Inferior parietal cortex (tissue), 1 donor: Measurements from ENCODE around the gene DAPK2.
"Not testable (repeated sequence)": the region's sequence is repeated elsewhere in the genome, so short reads cannot be mapped to it uniquely, and the experiment has no call there.

Experiments used
- DNase-seq: peaks from one replicate; pipeline ENCODE4 v3.0.0-alpha.2; 2016; ENCODE audit errors: extremely low spot score

Gene DAPK2

GRCh38 chr15:64053674-64054073 lies 7.4 kb upstream of the DAPK2 start:
- not testable (repeated sequence) for DNase-seq

GRCh38 chr15:64052925-64053491 lies 6.7 kb upstream of the DAPK2 start:
- no peak for DNase-seq

- DNase-seq = no peak
These were observed 5.3 kb upstream of the DAPK2 start for GRCh38 chr15:64051407-64052259.

- DNase-seq = no peak
These were observed 4.8 kb upstream of the DAPK2 start for GRCh38 chr15:64051093-64051402.

GRCh38 chr15:64050281-64051092 lies 4.2 kb upstream of the DAPK2 start:
- no peak for DNase-seq

- DNase-seq = no peak
These were observed 2.6 kb upstream of the DAPK2 start for GRCh38 chr15:64048781-64049460.

- no peak for DNase-seq
These were observed 388 bp downstream of the DAPK2 start for GRCh38 chr15:64045774-64046420.

GRCh38 chr15:64045101-64045435 lies 1.2 kb downstream of the DAPK2 start:
- no peak for DNase-seq

GRCh38 chr15:64044300-64045100 lies 1.8 kb downstream of the DAPK2 start:
- no peak for DNase-seq

GRCh38 chr15:64038878-64039610 lies 7.2 kb downstream of the DAPK2 start:
- DNase-seq = no peak

GRCh38 chr15:64037966-64038365 lies 8.3 kb downstream of the DAPK2 start:
- DNase-seq = no peak

- DNase-seq = no peak
These were observed 9.2 kb downstream of the DAPK2 start for GRCh38 chr15:64037116-64037515.

GRCh38 chr15:64035525-64035924 lies 10.8 kb downstream of the DAPK2 start:
- no peak for DNase-seq

- DNase-seq = no peak
These were observed 11.8 kb downstream of the DAPK2 start for GRCh38 chr15:64034519-64034918.

GRCh38 chr15:64032329-64032728 lies 14.0 kb downstream of the DAPK2 start:
- no peak for DNase-seq

GRCh38 chr15:64030123-64030522 lies 16.2 kb downstream of the DAPK2 start:
- no peak for DNase-seq

GRCh38 chr15:64029633-64030032 lies 16.7 kb downstream of the DAPK2 start:
- no peak for DNase-seq

GRCh38 chr15:64029110-64029509 lies 17.2 kb downstream of the DAPK2 start:
- DNase-seq = peak; percentile 74

- no peak for DNase-seq
These were observed 19.7 kb downstream of the DAPK2 start for GRCh38 chr15:64026591-64026990.
